Caco-2 (cell line): Measurements from ENCODE around the gene GRK2. TPM values are rescaled to one million over a fixed set of nuclear protein-coding genes. Genes with fewer than 3 reads are reported as not detected.

Experiments used
- BruUV-seq: library from RNA; stranded (reverse); fragments of 400-500 nt; replicated peaks from 2 replicates; lab custom pipeline; 2021; lab: Mats Ljungman, UMichigan
- CTCF ChIA-PET: fragments of 300-600 bp; sonication (Branson Sonifier 250); formaldehyde crosslinking; loops from one replicate; lab custom pipeline; 2022; ENCODE audit warnings: antibody characterized with exemption; lab: Charles Lee
- POLR2A ChIA-PET: fragments of 300-600 bp; sonication (Branson Sonifier 250); formaldehyde crosslinking; loops from one replicate; lab custom pipeline; 2022; ENCODE audit warnings: antibody characterized with exemption; lab: Charles Lee
- DNase-seq, 2 experiments: peaks; one replicate each; pipeline versions ENCODE4 v3.0.0 to v3.0.0-alpha.2; 2020 to 2022
- H3K27me3 ChIP-seq: replicated peaks from 2 replicates; pipeline ENCODE4 v1.6.0; 2011; ENCODE audit warnings: low read length; ENCODE audit not compliant: control insufficient read depth, insufficient read depth
- H3K36me3 ChIP-seq: 2 replicates; pipeline ENCODE4 v1.5.1; 2011; ENCODE audit warnings: low read length; ENCODE audit not compliant: control insufficient read depth, insufficient read depth
- H3K4me1 ChIP-seq: fragments of 250-450 bp; sonication (Bioruptor Pico); 2 replicates; pipeline ENCODE4 v1.5.1; 2020; ENCODE audit warnings: mild to moderate bottlenecking
- H3K4me3 ChIP-seq: 2 replicates; pipeline ENCODE4 v1.5.1; 2011; ENCODE audit warnings: low read depth, mild to moderate bottlenecking, control low read depth, low read length
- H3K9me3 ChIP-seq: fragments of 250-450 bp; sonication (Bioruptor Pico); 2 replicates; pipeline ENCODE4 v1.5.1; 2020; ENCODE audit warnings: mild to moderate bottlenecking, moderate library complexity
- H3K27ac Mint-ChIP-seq: one replicate; pipeline ENCODE4 v1.8.0; 2022; ENCODE audit warnings: mixed read lengths; ENCODE audit not compliant: unreplicated experiment
- H3K27me3 Mint-ChIP-seq: one replicate; pipeline ENCODE4 v1.8.0; 2022; ENCODE audit warnings: mixed read lengths; ENCODE audit not compliant: insufficient read depth, unreplicated experiment
- H3K36me3 Mint-ChIP-seq: one replicate; pipeline ENCODE4 v1.8.0; 2022; ENCODE audit warnings: mild to moderate bottlenecking, mixed read lengths; ENCODE audit not compliant: insufficient read depth, unreplicated experiment
- H3K4me1 Mint-ChIP-seq: one replicate; pipeline ENCODE4 v1.8.0; 2022; ENCODE audit warnings: low read depth, mixed read lengths; ENCODE audit not compliant: unreplicated experiment
- H3K4me3 Mint-ChIP-seq: one replicate; pipeline ENCODE4 v1.8.0; 2022; ENCODE audit warnings: mild to moderate bottlenecking, moderate library complexity, mixed read lengths; ENCODE audit not compliant: unreplicated experiment
- H3K9me3 Mint-ChIP-seq: one replicate; pipeline ENCODE4 v1.8.0; 2022; ENCODE audit warnings: mixed read lengths; ENCODE audit not compliant: unreplicated experiment
- intact Hi-C: fragments of 100-400 bp; cut with micrococcal nuclease; formaldehyde crosslinking; loops from one replicate; pipeline ENCODE4 v1.10.0; 2022; ENCODE audit not compliant: unreplicated experiment
- total RNA-seq: library from RNA; stranded (reverse); gene quantifications from 2 replicates; pipeline ENCODE4 v1.2.3, GENCODE V29; 2022
- TF ChIP-seq, protein P1 (sequence below), 2 experiments: fragments of 200-600 bp in 1 of 2; IDR thresholded peaks; 1 replicate in 1 of 2; 2 replicates in 1 of 2; pipeline versions ENCODE4 v1.5.1 to v1.8.0; 2011 to 2022; ENCODE audit warnings: antibody characterized with exemption in 1 of 2, control low read depth in 1 of 2, inconsistent platforms in 1 of 2, low read depth in 1 of 2, low read length in 1 of 2, mild to moderate bottlenecking in 1 of 2, moderate library complexity in 1 of 2; ENCODE audit not compliant: insufficient read depth in 1 of 2, severe bottlenecking in 1 of 2, unreplicated experiment in 1 of 2

The GRK2 gene
- total RNA-seq, 1 experiment from 2014 or later: 120 TPM

DNA sequence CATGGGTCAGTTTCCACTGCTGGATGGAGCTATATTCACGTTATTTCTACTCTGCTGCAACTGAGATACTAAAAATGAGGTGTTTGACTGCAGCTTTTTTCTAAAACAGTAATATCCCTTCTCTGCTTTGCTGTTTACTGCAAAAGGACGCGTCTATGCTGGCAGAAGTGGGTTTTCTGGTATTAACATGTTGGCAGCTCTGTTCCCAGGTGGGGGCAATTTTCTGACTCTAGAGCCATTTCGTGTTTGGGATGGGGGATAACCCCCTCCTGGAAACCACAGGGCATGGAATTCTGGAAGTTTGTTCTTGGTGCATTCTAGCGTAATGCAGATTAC lies 4.9 kb downstream of the GRK2 start:
- POLR2A ChIA-PET: interaction anchor here (0.8 kb wide), 1 partner anchor 30 kb away, joined by 3 read pairs; no protein-coding TSS in a partner anchor
- peaks cover 14% of the 10 kb centered on the region for H3K4me1 Mint-ChIP-seq
- peaks cover 56% of the 10 kb centered on the region for H3K36me3 Mint-ChIP-seq
- TF ChIP-seq, protein P1, sequence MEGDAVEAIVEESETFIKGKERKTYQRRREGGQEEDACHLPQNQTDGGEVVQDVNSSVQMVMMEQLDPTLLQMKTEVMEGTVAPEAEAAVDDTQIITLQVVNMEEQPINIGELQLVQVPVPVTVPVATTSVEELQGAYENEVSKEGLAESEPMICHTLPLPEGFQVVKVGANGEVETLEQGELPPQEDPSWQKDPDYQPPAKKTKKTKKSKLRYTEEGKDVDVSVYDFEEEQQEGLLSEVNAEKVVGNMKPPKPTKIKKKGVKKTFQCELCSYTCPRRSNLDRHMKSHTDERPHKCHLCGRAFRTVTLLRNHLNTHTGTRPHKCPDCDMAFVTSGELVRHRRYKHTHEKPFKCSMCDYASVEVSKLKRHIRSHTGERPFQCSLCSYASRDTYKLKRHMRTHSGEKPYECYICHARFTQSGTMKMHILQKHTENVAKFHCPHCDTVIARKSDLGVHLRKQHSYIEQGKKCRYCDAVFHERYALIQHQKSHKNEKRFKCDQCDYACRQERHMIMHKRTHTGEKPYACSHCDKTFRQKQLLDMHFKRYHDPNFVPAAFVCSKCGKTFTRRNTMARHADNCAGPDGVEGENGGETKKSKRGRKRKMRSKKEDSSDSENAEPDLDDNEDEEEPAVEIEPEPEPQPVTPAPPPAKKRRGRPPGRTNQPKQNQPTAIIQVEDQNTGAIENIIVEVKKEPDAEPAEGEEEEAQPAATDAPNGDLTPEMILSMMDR (IDR thresholded peaks at IDR 0.05; ENCODE audit: insufficient read depth in 1 of 2, low read depth in 1 of 2, low read length in 1 of 2, severe bottlenecking in 1 of 2, unreplicated experiment in 1 of 2): no peak
- H3K4me3 Mint-ChIP-seq: no peak overlapping the region
- intact Hi-C loops: no loop called here
- CTCF ChIA-PET: interaction anchor here (0.6 to 1.0 kb wide), 2 partner anchors 46 to 1685 kb away, joined by 3 read pairs; no protein-coding TSS in a partner anchor
- BruUV-seq: TSS peak; percentile 0
- no peaks in the 10 kb centered on the region for H3K9me3 Mint-ChIP-seq
- Histone ChIP-seq H3K27me3 (no peaks in the 10 kb centered on the region), H3K9me3 (no peaks in the 10 kb centered on the region), H3K36me3 (peaks cover 6% of the 10 kb centered on the region; the same call in 1 of the 2 replicates), H3K4me1 (peaks cover 11% of the 10 kb centered on the region), H3K4me3 (no peak overlapping the region)
- DNase-seq: no peak
- H3K27ac Mint-ChIP-seq: no peak overlapping the region
- H3K27me3 Mint-ChIP-seq: no peaks in the 10 kb centered on the region

DNA sequence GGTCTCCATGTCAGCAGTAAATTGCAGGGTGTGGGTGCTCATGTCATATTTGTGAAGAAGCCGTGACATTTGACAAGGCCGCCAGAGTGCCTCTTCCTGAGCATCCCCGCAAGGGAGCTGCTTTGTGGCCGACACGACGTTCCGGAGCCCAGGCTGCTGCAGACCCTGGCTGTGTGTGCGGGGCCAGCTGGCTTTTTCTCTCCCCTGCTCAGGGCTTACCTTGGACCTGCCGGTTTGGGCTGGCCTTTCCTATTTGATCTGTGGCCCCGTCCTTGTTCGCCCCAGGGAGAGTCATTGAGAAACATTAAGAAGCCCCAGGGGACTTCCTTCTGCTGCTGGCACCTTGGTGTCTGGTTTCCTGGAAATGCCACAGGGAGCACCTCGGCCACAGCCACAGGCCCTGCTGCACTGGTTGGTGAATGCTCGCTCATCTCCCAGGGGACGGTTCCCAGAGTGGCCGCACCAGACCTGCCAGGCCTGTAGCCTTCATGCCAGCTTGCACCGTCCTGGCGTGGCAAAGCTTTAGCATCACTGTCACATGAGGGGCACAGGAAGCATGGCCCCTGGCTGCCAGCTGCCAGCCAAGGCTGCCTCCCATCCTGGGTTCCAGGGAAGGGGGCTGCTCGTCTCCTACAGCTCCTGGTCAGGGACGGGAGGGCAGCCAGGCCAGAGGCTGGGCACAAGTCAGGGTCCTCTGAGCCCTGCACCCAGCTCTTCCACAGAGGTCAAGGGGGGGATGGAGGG lies 5.4 kb downstream of the GRK2 start:
- no peaks in the 10 kb centered on the region for H3K9me3 ChIP-seq
- no peak overlapping the region for H3K27ac Mint-ChIP-seq
- H3K27me3 ChIP-seq: no peaks in the 10 kb centered on the region
- ChIA-PET CTCF (interaction anchor here (0.6 to 1.0 kb wide), 2 partner anchors 45 to 153 kb away, joined by 3 read pairs; partner anchors contain the start of gene KDM2A), POLR2A (no interaction called here)
- peaks cover 6% of the 10 kb centered on the region; the same call in 1 of the 2 replicates for H3K36me3 ChIP-seq
- no TSS peak for BruUV-seq
- peaks cover 11% of the 10 kb centered on the region for H3K4me1 ChIP-seq
- no peaks in the 10 kb centered on the region for H3K9me3 Mint-ChIP-seq
- intact Hi-C loops: no loop called here
- no peaks in the 10 kb centered on the region for H3K27me3 Mint-ChIP-seq
- peak in 1 of 2 experiments; percentile 38 for DNase-seq
- peaks cover 60% of the 10 kb centered on the region for H3K36me3 Mint-ChIP-seq
- H3K4me3 Mint-ChIP-seq: no peak overlapping the region
- peaks cover 14% of the 10 kb centered on the region for H3K4me1 Mint-ChIP-seq
- no peak overlapping the region for H3K4me3 ChIP-seq
- TF ChIP-seq, protein P1 (IDR thresholded peaks at IDR 0.05; ENCODE audit: insufficient read depth in 1 of 2, low read depth in 1 of 2, low read length in 1 of 2, severe bottlenecking in 1 of 2, unreplicated experiment in 1 of 2): no peak

DNA sequence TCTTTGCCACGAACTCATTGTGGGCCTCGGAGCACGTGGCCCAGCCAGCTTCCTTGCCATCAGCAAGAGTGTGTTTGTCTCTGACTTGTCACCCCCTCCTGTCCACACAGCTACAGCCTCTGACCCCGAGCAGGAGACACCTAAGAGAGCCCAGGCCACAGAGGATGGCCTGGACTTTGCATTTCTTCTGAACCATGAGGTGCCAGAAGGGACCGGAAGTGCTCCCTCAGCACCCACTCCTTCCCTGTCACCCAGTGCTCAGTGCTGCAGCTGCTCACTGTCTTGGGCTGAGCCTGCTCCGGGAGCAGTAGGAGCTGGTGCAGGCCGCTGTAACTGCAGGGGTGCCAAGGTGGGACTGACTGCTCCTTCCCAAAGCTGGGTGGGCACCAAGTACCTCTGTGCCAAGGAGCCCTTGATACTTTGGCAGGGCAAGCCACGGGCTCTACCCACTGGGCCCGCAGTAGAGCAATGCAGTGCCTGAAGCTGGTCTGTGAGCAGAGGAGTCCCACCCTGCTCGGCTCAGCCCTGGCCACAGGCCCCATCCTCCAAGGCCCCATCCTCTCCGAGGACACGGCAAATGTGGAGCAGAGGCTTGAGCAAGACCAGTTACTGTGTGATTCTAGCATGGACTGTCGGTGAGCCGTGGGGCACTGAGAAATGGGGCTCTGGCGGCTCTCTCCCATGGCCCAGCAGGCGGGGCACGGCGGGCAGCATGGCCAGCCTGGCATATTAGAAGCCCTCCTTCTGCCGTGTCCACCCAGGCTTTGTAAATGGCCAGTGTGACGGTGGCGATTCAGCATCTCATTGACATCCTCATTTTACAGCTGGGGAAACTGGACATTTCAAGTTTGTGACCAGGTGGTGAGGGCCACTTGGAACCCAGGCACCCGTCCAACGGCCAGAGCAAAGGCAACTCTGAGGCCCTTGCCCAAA lies 6.3 kb downstream of the GRK2 start:
- TF ChIP-seq, protein P1 (IDR thresholded peaks at IDR 0.05; ENCODE audit: insufficient read depth in 1 of 2, low read depth in 1 of 2, low read length in 1 of 2, severe bottlenecking in 1 of 2, unreplicated experiment in 1 of 2): no peak
- ChIA-PET POLR2A (interaction anchor here (0.7 kb wide), 1 partner anchor 81 kb away, joined by 3 read pairs; the partner anchor contains the start of gene POLD4), CTCF (no interaction called here)
- no TSS peak for BruUV-seq
- no peaks in the 10 kb centered on the region for H3K9me3 Mint-ChIP-seq
- H3K27me3 Mint-ChIP-seq: no peaks in the 10 kb centered on the region
- no peak overlapping the region for H3K4me3 Mint-ChIP-seq
- Histone ChIP-seq H3K4me1 (peaks cover 8% of the 10 kb centered on the region), H3K27me3 (no peaks in the 10 kb centered on the region), H3K4me3 (no peak overlapping the region), H3K9me3 (no peaks in the 10 kb centered on the region), H3K36me3 (peaks cover 6% of the 10 kb centered on the region)
- peaks cover 58% of the 10 kb centered on the region for H3K36me3 Mint-ChIP-seq
- intact Hi-C loops: no loop called here
- H3K4me1 Mint-ChIP-seq: peaks cover 9% of the 10 kb centered on the region
- peak in 1 of 2 experiments; percentile 36 for DNase-seq
- no peak overlapping the region for H3K27ac Mint-ChIP-seq
